ENCODE measurements around the gene MTHFD2L.

Gene MTHFD2L

DNA sequence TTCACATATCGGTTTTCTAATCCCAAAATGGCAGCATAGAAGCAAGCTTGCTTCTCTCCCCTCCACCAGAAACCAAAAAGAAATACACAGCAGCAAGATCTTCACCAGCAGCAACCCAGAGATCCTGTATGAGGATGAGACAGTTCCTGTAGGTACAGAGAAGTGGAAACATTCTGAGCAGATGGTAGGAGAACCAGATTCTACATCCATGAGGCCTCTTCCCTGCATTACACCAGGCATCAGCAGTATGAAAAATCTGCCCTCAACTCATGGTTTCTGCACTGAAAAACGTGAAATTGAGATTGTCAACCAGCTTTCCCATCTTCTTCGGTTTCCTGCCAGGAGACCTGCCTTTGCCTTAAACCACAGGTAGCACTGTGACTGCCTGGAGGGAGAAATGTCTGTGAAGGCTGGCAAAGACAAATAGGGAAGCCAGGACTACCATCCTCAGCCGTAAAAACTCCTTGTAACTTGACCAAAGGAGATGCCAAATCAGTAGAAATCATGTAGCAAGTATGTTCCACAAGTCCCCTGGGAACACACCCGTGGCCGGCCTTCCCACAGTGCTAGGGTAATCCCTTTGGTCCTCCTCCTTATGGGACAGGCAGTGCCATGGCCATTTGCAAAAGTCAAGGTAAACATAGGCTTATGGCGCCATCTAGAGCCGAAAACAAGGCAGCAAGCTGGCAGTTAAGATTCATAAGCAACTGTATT is 24.0 kb upstream of the MTHFD2L start:
- DNase-seq: peak; percentile 57

DNA sequence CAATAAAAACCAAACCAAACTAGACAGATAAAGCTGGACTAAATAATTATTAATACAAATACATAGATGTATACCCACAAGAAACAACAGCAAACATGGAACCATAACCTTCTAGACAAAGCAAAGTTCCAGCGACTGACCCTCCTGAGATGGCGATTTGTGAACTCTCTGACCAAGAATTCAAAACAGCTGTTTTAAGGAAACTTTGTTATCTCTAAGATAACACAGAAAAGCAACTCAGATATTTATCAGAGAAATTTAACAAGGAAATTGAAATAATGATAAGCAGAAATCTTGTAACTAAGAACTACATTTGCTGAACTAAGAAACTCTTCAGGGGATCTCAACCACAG is 23.4 kb upstream of the MTHFD2L start:
- DNase-seq: no peak

DNA sequence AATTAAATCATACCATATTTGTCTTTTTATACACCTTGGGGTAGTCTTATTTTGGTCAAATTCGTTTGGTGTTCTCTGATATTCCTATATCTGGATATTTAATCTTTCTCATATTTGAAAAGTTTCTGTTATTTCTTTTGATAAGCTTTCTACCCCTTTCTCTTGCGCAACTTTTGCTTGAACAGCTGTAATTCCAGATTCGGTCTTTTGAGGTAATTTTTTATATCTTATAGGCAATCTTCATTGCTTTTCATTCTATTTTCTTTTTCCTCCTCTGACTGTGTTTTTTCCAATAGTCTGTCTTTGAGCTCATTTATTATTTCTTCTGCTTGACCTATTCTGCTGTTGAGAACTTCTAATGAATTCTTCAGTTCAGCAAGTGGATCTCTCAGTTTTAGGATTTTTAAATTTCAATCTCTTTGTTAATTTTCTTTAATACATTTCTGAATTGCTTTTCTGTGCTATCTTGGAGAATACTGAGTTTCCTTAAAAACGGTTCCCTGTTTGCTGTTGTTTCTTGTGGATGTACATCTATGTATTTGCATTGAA is 11.3 kb upstream of the MTHFD2L start:
- DNase-seq: no peak

DNA sequence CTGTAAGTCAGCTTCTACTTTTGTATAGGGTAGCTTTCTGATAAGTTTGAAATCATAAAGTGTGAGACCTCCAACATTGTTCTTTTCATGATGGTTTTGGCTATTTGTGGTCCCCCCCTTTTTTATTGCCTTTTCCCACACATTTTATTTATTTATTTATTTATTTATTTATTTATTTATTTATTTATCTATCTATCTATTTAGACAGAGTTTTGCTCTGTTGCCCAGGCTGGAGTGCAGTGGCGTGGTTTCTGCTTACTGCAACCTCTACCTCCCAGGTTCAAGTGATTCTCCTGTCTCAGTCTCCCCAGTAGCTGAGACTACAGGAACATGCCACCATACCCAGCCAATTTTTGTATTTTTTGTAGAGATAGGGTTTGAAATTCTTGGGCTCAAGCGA is 9.7 kb upstream of the MTHFD2L start:
- DNase-seq: no peak

DNA sequence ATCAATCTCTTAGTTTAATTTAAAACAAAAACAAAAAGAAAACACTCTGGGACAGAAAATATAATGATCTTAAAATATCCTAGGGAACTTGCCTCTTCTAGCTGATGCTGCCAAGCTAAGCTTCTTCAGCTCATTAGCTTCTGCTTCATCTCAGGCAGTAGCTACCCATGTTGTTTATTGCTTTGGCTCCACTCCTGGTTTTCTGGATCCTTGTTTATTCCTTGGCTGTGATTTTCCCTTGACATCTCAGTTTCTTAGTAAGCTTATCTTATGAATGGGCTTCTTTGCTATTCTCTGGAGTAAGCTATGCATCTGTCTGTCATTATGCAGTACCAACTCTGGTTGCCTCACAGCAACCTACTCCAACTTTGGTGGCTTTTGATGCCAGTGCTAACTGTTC is 5.1 kb upstream of the MTHFD2L start:
- no peak for DNase-seq

DNA sequence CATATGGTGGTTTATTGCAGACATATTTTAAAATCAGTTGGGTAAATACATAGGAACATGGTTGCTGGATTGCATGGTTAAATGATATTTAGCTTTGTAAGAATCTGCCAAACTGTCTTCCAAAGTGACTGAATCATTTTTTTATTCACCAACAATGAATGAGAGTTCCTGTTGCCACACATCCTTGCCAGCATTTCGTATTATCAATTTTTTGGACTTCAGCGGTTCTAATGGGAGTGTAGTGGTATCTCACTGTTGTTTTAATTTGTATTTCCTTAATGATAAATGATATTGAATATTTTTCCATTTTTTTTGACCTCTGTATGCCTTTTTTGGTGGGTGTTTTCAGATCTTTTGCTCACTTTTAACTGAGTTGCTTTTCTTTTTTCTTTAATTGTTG is 1.4 kb upstream of the MTHFD2L start:
- no peak for DNase-seq

DNA sequence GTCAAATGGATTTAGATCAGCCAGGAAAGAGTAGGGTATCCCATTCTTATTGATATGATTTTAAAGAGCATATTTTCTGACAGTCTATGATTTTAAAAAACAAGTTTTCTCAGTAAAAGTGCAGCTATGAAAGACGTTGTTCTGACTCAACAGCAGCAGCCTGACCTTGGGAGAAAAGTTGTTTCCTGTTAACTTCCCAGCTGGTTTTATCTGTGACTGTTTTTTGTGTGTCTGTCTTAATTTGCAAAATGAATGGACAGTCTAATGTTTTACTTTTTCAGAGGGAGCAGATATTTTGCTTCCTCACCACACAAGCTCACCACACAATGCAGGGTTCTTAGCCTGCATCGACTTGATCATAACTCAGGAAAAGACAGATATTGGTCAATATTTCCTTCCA is 764 bp upstream of the MTHFD2L start:
- no peak for DNase-seq

DNA sequence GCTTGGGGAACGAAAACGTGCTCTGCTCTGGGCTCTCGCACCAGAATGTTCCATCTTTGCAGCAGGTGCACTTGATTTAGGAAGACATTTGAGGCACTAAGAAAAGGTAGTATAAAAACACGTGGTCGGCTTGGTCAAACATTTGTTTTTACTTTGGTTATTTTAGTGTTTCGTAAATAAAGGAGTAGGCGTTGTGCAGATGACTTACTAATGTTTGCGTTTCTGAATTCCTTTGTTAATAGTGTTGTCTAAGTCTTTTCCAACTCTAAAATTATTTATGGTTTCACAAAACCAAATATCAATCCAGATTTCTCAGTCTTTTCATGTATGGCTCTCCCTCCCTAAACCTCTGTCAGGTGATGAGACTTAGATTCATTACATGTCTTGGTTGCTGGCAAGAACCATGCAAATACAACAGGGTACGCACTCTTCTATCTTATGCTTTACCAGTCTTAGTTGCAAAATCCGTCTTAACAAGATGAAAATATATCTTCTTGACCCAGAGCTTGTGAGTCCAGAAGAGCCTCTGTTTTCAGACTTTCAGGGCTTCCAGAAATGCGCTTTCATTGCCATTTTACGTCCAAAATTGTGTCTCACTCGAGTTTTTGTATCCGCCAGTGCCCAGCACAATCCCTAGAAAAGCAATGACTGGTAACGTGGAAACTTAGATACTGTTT is 686 bp downstream of the MTHFD2L start:
- peak; percentile 11 for DNase-seq

DNA sequence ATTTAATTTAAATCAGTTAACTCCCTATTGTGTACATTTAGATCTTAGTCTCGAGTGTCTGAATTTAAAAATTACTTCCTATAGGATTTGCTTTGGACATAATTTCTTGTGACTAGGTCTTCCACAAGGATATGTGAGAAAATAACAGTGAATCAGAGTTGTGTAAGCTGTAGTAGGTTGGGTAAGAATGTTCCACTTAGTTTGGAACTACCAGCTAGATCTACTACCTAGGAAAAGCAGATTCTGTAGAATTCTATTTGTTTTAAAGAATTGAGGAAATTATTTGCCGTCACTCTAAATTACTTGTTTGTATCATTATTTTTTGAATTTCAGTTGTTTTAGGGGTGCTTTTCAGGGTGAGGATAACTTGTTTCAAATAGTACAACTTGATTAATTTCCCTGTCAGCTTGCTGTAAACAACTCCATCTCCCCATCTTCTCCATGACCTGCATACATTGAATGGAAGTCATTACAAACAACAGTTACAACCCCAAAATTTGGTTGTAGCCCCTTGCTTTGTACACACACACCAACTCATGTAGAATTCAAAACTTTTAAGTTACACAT is 1.3 kb downstream of the MTHFD2L start:
- DNase-seq: no peak

DNA sequence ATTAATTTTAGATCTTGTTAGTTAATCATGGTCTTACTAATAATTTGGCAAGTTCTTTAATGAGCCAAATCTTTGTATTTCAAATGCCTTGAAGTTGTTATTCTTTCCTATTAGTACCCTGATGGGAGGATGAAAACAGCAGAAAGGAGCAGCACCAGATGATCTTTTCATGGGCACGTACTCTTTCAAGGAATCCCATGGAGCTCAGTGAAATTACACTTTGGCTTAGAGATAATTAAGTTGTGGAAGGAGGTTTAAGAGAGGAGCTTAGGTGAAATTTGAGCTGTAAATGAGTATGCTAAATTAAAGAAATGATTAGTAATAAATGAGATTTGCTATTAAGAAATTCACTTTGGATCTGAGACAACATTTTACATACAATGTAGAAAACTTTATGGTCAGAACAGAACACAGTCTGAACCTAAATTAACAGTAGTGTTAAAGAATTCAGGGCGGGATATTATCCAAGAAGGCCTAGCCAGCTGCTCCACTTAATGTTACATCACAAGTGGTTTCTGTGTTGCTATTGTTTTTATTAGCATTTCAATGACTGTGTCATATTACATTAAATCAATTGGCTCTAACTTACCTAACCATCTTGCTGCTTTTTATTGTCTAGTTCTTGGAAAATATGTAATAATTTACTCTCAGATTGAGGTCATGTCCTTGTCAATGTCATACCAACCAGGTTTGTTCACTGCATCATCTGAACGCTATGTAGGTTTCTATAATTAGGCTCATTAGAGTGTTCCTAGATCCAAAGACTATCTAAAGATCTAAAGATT is 3.9 kb downstream of the MTHFD2L start:
- no peak for DNase-seq

DNA sequence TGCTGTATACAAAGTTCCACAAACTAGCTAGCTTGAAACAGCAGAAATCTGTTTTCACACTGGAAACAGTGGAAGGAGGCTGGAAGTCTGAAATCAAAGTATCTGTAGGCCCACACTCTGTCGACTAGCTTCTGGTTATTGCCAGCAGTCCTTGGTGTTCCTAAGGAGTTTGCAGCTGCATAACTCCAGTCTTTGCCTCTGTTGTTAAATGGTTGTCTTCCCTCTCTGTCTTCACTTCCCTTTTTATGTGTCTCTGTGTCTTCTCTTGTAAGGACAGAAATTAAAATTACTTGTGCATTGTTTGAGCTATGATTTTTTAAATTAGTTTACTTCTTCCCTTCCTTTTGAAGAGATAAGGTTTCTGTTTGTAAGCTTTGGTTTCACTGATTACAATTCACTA is 8.2 kb downstream of the MTHFD2L start:
- DNase-seq: no peak

DNA sequence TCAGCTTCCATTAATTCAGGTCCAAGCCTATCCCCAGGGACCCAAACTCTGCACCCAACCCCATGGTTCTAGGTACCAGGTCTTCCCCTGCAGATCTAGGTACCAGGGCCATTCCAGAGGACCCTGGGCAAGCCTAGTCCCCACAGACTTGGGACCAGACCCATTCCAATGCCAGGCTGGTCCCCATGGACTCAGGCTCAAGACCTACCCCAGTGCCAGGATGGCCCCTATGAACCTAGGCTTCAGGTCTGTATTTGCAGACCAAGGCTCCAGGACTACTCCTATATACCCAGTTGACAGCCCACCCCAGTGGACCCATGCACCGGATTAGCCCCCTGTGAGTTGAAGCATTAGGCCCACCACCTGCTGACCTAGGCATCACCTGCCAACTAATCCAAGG is 8.9 kb downstream of the MTHFD2L start:
- no peak for DNase-seq

DNA sequence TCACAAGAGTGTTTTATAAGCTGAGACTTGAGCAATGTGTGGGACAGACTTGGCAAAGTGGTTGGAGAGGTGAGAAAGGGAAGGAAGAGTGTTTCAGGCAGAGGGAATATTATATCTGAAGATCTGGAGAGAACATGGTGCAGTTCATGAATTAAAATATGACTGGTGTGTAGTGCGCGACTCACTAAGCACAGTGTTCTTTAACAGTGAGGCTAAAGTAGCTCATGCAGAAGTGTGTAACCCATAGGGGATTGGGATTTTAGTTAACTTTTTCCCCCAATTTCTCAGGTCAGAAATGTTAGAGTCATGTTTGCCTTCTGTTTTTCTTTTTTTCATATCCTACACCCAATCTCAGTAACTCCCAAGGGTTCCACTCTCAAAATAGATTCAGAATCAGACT is 9.7 kb downstream of the MTHFD2L start:
- no peak for DNase-seq

DNA sequence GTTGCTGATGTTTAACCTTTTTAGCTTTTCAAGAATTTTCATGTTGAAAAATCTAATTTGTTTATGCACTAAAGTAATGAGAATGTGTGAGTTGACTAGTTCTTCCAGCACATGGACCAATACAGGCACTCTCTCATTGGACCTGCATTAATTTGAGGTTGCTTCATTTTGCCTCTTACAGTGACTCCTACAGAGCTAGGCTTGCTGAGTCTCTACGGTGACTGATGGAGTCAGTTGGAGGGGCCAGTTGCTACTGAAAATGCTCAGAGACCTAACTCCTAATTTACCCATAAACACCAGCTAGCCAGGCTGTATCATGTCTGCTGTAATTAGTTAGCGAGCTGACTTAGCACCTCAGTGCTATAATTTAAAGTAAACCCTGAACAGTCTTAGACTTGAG is 10.9 kb downstream of the MTHFD2L start:
- DNase-seq: no peak

DNA sequence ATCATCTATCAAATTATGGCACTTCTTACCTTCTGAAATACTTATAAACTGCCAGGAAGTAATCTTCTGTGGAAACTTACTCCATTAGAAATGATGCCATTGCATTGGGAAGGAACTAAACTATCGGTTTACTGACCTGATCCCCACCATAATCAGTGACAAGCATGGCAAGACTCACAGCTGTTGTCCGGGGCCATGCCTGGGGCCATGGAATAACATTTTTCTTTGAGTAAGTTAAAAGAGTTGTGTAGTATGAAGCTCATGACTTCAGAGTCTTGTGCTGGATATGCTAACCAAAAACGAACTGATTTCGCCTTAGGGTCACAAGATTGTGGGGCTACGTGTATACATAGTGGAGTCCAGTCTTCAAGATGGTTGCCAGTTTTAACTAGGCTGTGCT is 15.4 kb downstream of the MTHFD2L start:
- no peak for DNase-seq

DNA sequence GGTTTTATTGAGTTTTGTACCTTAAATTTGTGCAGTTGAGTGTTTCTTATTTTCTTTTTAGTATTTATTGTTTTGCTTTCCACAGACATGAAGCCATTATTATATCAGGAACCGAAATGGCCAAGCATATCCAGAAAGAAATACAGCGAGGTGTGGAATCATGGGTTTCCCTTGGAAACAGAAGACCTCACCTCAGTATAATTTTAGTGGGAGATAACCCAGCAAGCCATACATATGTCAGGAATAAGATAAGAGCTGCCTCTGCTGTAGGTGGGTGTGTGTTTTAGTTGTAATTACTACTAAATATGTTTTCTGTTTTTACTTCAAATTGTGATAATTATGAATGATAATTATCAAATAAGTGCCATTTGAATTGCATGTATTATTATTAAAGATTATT is 16.5 kb downstream of the MTHFD2L start:
- no peak for DNase-seq

DNA sequence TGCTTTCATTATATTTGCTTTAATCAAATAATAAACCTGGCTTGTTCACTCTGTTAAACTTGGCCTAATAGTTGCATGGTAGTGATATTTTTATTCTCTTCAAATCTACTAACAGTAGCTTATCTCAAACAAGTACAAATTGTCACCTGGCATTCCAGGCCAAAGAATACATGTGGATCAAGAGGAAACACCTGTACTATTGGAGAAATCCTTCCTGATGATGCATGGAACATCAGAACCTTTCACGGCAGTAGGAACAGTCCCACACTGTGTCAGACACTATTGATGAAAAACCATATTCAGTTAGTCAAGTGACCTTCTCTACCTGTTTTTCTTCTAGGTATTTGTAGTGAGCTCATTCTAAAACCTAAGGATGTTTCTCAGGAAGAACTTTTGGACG is 17.0 kb downstream of the MTHFD2L start:
- no peak for DNase-seq

DNA sequence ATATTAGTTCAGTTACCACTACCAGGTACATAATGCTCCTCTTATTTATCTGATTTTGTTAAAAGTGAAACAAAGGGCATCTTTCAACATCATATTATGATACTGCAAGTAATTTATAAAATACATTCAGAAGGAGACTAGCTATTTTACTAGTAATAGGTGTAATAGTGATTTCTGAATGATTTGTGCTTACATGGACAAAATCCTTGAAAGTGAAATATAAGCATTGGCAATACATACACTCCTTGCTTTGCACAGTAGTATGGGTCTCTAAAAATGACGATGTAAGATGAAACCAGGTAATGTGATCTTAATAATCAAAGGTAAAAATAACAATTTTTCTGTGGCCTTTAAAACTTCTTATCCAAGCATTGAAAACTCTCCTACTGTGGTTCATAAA is 17.5 kb downstream of the MTHFD2L start:
- DNase-seq: no peak

DNA sequence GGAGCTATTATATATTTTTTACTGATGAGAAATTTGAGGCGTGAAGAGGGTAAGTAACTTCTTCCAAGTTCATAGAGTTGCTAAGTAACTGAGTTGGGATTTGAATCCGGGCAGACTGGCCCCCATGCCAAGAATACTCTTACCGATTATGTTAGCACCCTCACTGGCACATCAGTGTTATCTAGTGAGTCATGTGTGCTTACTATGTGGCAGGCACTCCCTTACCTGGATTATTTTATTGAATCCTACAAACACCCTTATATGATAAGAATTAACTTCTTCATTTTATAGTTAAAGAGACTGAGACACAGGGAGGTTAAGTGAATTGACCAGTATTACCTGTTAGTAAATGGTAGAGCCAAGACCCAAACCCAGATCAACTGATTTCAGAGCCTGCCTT is 20.9 kb downstream of the MTHFD2L start:
- no peak for DNase-seq

DNA sequence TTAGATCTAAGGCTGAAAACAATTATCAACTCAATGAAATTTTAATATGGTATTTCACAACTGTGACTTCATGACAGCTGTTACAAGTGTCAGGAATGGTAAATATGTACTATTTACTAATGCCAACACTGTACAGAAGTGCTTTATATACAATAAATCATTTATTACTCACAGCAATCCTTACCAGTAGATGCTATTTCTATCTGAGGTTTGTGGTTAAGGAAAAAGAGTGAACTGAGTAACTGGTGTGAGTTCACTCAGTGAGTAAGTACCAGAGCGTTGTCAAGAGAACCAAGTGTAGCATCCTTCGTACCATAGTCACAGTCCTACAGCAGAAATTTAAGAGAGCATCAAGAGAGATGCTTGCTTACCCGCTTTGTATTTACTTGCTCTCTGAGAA is 23.3 kb downstream of the MTHFD2L start:
- DNase-seq: no peak

DNA sequence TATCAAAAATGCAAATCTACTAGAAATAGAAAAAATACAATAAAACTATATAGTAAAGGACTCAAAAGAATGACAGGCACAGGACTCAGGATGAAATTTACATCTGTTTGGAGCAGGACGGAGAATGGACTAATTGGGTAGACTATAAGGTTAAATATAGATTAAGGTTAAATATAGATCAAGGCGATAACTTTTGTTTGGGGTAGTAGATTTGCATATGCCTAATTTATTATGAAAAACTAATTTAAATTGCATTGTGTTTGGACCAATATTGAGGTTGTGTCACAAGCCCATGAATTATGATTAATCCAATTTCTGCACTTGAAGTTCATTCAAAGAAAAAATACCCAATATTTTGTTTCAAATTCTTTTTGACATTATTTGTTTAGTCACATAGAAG is 31.0 kb downstream of the MTHFD2L start:
- no peak for DNase-seq

DNA sequence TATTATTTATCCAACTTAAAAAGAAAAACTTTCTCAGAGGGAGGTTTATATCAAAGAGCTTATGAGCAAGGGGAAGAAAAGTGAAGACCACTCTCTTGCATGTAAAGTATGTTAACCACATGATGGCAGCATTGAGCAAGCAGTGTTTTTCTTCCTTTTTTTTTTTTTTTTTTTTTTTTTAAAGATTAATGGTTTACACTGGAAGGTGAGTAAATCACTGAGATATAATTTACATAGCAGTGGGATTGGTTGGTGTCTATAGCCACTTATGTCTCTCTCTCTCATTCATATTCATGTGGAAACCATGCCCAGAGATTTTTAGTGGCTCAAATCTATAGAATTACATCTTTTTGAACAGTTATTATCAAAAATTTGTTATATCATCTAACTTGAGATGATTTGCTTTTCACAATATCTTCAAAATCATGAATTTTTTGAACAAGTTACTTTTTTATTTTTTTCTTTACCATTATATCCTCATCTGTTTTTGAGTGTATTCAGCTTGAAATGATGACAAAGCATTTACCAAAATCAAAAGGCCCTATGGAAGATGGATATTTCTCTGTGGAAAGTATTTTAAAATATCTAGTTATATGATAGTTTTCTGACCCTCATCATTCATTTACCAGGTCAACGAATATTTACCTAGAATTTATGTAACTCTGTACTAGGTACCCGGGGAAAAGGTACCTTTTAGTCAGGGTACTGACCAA is 31.6 kb downstream of the MTHFD2L start:
- DNase-seq: peak; percentile 64

DNA sequence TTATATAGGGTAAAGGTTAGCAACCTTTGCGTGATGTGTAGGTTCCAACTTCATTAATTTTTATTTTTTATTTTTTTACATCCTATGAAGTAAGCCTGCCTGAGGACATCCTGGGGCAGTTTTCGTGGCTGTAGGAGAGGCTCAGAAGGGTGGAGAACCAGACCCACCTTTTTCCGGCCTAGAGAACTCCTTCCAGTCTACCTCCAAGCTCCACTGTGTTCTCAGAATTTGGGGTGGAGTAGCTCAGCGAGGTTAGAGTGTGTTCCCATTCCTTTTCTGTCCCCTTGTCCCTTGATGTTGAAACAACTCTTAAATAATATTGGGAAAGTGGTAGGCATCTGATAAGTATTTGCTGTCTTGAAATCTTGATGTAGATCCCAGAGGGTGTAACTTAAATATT is 32.4 kb downstream of the MTHFD2L start:
- no peak for DNase-seq

Data from NCI-H69 (cell line).